GM21717 (cell line): Measurements from ENCODE around the gene FBXL20.

Source experiments
- ATAC-seq: cut with Tn5 transposase; IDR thresholded peaks from one replicate; pipeline ENCODE4 v1.9.1; 2021; ENCODE audit warnings: mild to moderate bottlenecking, moderate library complexity; ENCODE audit not compliant: unreplicated experiment

The FBXL20 gene

GRCh38 chr17:39208893-39209292 lies 192.5 kb downstream of the FBXL20 start:
- no peak for ATAC-seq

GRCh38 chr17:39208136-39208535 lies 193.3 kb downstream of the FBXL20 start:
- no peak for ATAC-seq

- no peak for ATAC-seq
Observed at GRCh38 chr17:39205112-39205526, 196.3 kb downstream of the FBXL20 start.

GRCh38 chr17:39204245-39204644 lies 197.2 kb downstream of the FBXL20 start:
- no peak for ATAC-seq
